Neural cell (in vitro differentiated cells): Measurements from ENCODE around the gene SDC4. TPM values are rescaled to one million over a fixed set of nuclear protein-coding genes. Genes with fewer than 3 reads are reported as not detected.

Experiments
- H2AFZ ChIP-seq: fragments of 200-600, 300-800 bp; sonication (generic), shearing (Covaris generic); 2 replicates; pipeline ENCODE4 v1.6.0; 2014; ENCODE audit warnings: low read depth, mild to moderate bottlenecking, antibody characterized with exemption, low read length, moderate library complexity
- H3F3A ChIP-seq: fragments of 200-600 bp; shearing (Covaris generic); 2 replicates; pipeline ENCODE4 v1.6.1; 2016; ENCODE audit warnings: mild to moderate bottlenecking, moderate library complexity, mixed read lengths, antibody characterized with exemption, low read length; ENCODE audit not compliant: insufficient read depth, poor library complexity, severe bottlenecking
- H3K27ac ChIP-seq: fragments of 200-600, 300-800 bp; sonication (generic), shearing (Covaris generic); 2 replicates; pipeline ENCODE4 v1.5.1; 2014; ENCODE audit warnings: mild to moderate bottlenecking, low read length, moderate library complexity
- H3K27me3 ChIP-seq: fragments of 300-800, 200-600 bp; sonication (generic), shearing (Covaris generic); 2 replicates; pipeline ENCODE4 v1.6.0; 2014; ENCODE audit warnings: mild to moderate bottlenecking, low read depth, low read length, moderate library complexity; ENCODE audit not compliant: insufficient read depth
- H3K36me3 ChIP-seq: fragments of 300-800, 200-600 bp; sonication (generic), shearing (Covaris generic); 2 replicates; pipeline ENCODE4 v1.5.1; 2014; ENCODE audit warnings: mild to moderate bottlenecking, antibody characterized with exemption, low read length, moderate library complexity; ENCODE audit not compliant: insufficient read depth
- H3K4me2 ChIP-seq: fragments of 300-800, 200-600 bp; sonication (generic), shearing (Covaris generic); 2 replicates; pipeline ENCODE4 v1.6.0; 2014; ENCODE audit warnings: mild to moderate bottlenecking, low read length
- H3K4me3 ChIP-seq: fragments of 300-800, 200-600 bp; sonication (generic), shearing (Covaris generic); 2 replicates; pipeline ENCODE4 v1.5.1; 2014; ENCODE audit warnings: mild to moderate bottlenecking, low read length, moderate library complexity
- H3K79me2 ChIP-seq: fragments of 200-600 bp; shearing (Covaris generic); replicated peaks from 2 replicates; pipeline ENCODE4 v1.6.0; 2014; ENCODE audit warnings: mild to moderate bottlenecking, low read length, moderate library complexity; ENCODE audit not compliant: insufficient read depth
- H3K9ac ChIP-seq: fragments of 300-800, 200-600 bp; sonication (generic), shearing (Covaris generic); 2 replicates; pipeline ENCODE4 v1.6.1; 2016; ENCODE audit warnings: mild to moderate bottlenecking, low read length, mixed read lengths
- H3K9me2 ChIP-seq: fragments of 200-600 bp; shearing (Covaris generic); 2 replicates; pipeline ENCODE4 v1.6.1; 2016; ENCODE audit warnings: mild to moderate bottlenecking, low read length, mixed read lengths; ENCODE audit not compliant: insufficient read depth
- H3K9me3 ChIP-seq: fragments of 200-600, 300-800 bp; sonication (generic), shearing (Covaris generic); 2 replicates; pipeline ENCODE4 v1.6.1; 2016; ENCODE audit warnings: mild to moderate bottlenecking, mixed run types, low read length, moderate library complexity, mixed read lengths
- H4K20me1 ChIP-seq: fragments of 200-600 bp; shearing (Covaris generic); 2 replicates; pipeline ENCODE4 v1.6.1; 2016; ENCODE audit warnings: mild to moderate bottlenecking, mixed run types; ENCODE audit not compliant: insufficient read depth
- CTCF ChIP-seq: fragments of 450-650 bp; IDR thresholded peaks from 2 replicates; pipeline ENCODE4 v1.5.1; 2014; ENCODE audit warnings: antibody characterized with exemption, mild to moderate bottlenecking, moderate library complexity; ENCODE audit not compliant: poor library complexity, severe bottlenecking
- EP300 ChIP-seq: fragments of 450-650 bp; conservative IDR thresholded peaks from 2 replicates; pipeline ENCODE4 v1.6.1; 2014; ENCODE audit warnings: antibody characterized with exemption, mild to moderate bottlenecking, moderate library complexity; ENCODE audit not compliant: poor library complexity, severe bottlenecking
- EZH2 ChIP-seq: fragments of 200-600, 300-800 bp; shearing (Covaris generic), sonication (generic); IDR thresholded peaks from 2 replicates; pipeline ENCODE4 v1.6.1; 2014; ENCODE audit warnings: antibody characterized with exemption, low read length, borderline replicate concordance, mild to moderate bottlenecking; ENCODE audit not compliant: insufficient read depth, poor library complexity, severe bottlenecking
- MXI1 ChIP-seq: fragments of 450-650 bp; conservative IDR thresholded peaks from 2 replicates; pipeline ENCODE4 v1.6.1; 2014; ENCODE audit warnings: antibody characterized with exemption, mild to moderate bottlenecking; ENCODE audit not compliant: poor library complexity, severe bottlenecking
- POLR2AphosphoS5 ChIP-seq: IDR thresholded peaks from 2 replicates; pipeline ENCODE4 v1.6.1; 2012
- RAD21 ChIP-seq: fragments of 450-650 bp; conservative IDR thresholded peaks from 2 replicates; pipeline ENCODE4 v1.6.1; 2014; ENCODE audit warnings: antibody characterized with exemption, mild to moderate bottlenecking, moderate library complexity
- SMC3 ChIP-seq: fragments of 450-650 bp; conservative IDR thresholded peaks from 2 replicates; pipeline ENCODE4 v1.6.1; 2014; ENCODE audit warnings: antibody characterized with exemption, mild to moderate bottlenecking, moderate library complexity; ENCODE audit not compliant: poor library complexity
- TAF1 ChIP-seq: IDR thresholded peaks from 2 replicates; pipeline ENCODE4 v1.6.1; 2012; ENCODE audit warnings: low read depth
- polyA plus RNA-seq: library from polyadenylated mRNA; depleted of rRNA; stranded (reverse); fragments of >200 nt; gene quantifications from 2 replicates; pipeline ENCODE4 v1.2.3, GENCODE V29; 2014
- TF ChIP-seq, protein P1 (sequence below): IDR thresholded peaks from 2 replicates; pipeline ENCODE4 v1.6.1; 2012; ENCODE audit warnings: borderline replicate concordance

SDC4 gene
- polyA plus RNA-seq, 1 donor from 2014 or later, result not detected

GRCh38 chr20:45303586-45304463, 44.4 kb downstream of the SDC4 start:
- Histone ChIP-seq H3K9me2 (no peaks in the 10 kb centered on the region), H3K79me2 (no peaks in the 10 kb centered on the region), H2AFZ (no peak overlapping the region), H3K4me2 (no peak overlapping the region), H3K27me3 (no peaks in the 10 kb centered on the region), H3K9me3 (no peaks in the 10 kb centered on the region), H3K36me3 (no peaks in the 10 kb centered on the region), H3K27ac (no peak overlapping the region), H3K9ac (no peak overlapping the region), H4K20me1 (no peaks in the 10 kb centered on the region), H3K4me3 (no peak overlapping the region), H3F3A (no peaks in the 10 kb centered on the region)
- TF ChIP-seq SMC3, result no peak
- no peak for TF ChIP-seq TAF1
- no peak for TF ChIP-seq EZH2
- TF ChIP-seq EP300, result no peak
- no peak for TF ChIP-seq MXI1
- no peak for TF ChIP-seq POLR2AphosphoS5
- no peak for TF ChIP-seq CTCF
- TF ChIP-seq RAD21, result no peak
- TF ChIP-seq, protein P1, sequence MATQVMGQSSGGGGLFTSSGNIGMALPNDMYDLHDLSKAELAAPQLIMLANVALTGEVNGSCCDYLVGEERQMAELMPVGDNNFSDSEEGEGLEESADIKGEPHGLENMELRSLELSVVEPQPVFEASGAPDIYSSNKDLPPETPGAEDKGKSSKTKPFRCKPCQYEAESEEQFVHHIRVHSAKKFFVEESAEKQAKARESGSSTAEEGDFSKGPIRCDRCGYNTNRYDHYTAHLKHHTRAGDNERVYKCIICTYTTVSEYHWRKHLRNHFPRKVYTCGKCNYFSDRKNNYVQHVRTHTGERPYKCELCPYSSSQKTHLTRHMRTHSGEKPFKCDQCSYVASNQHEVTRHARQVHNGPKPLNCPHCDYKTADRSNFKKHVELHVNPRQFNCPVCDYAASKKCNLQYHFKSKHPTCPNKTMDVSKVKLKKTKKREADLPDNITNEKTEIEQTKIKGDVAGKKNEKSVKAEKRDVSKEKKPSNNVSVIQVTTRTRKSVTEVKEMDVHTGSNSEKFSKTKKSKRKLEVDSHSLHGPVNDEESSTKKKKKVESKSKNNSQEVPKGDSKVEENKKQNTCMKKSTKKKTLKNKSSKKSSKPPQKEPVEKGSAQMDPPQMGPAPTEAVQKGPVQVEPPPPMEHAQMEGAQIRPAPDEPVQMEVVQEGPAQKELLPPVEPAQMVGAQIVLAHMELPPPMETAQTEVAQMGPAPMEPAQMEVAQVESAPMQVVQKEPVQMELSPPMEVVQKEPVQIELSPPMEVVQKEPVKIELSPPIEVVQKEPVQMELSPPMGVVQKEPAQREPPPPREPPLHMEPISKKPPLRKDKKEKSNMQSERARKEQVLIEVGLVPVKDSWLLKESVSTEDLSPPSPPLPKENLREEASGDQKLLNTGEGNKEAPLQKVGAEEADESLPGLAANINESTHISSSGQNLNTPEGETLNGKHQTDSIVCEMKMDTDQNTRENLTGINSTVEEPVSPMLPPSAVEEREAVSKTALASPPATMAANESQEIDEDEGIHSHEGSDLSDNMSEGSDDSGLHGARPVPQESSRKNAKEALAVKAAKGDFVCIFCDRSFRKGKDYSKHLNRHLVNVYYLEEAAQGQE, result no peak

- TF ChIP-seq POLR2AphosphoS5, result no peak
- TF ChIP-seq MXI1, result no peak
- TF ChIP-seq SMC3, result no peak
- TF ChIP-seq EP300, result no peak
- no peak for TF ChIP-seq CTCF
- H3K4me3 ChIP-seq, result no peak overlapping the region
- no peaks in the 10 kb centered on the region for H3K27me3 ChIP-seq
- no peak overlapping the region for H3K9ac ChIP-seq
- no peaks in the 10 kb centered on the region for H3K9me3 ChIP-seq
- H2AFZ ChIP-seq, result no peak overlapping the region
- no peaks in the 10 kb centered on the region for H4K20me1 ChIP-seq
- H3K27ac ChIP-seq, result no peak overlapping the region
- no peaks in the 10 kb centered on the region for H3K79me2 ChIP-seq
- H3F3A ChIP-seq, result no peaks in the 10 kb centered on the region
- H3K36me3 ChIP-seq, result no peaks in the 10 kb centered on the region
- no peak overlapping the region for H3K4me2 ChIP-seq
- no peaks in the 10 kb centered on the region for H3K9me2 ChIP-seq
These were observed 46.4 kb downstream of the SDC4 start for GRCh38 chr20:45301824-45302271.
